Measurements from ENCODE around the gene NOP16. TPM values are rescaled to one million over a fixed set of nuclear protein-coding genes. Genes with fewer than 3 reads are reported as not detected.

Gene NOP16
- total and polyA plus RNA-seq, 9 donors: 8.9 to 27.0 (median 16.3) TPM

DNA sequence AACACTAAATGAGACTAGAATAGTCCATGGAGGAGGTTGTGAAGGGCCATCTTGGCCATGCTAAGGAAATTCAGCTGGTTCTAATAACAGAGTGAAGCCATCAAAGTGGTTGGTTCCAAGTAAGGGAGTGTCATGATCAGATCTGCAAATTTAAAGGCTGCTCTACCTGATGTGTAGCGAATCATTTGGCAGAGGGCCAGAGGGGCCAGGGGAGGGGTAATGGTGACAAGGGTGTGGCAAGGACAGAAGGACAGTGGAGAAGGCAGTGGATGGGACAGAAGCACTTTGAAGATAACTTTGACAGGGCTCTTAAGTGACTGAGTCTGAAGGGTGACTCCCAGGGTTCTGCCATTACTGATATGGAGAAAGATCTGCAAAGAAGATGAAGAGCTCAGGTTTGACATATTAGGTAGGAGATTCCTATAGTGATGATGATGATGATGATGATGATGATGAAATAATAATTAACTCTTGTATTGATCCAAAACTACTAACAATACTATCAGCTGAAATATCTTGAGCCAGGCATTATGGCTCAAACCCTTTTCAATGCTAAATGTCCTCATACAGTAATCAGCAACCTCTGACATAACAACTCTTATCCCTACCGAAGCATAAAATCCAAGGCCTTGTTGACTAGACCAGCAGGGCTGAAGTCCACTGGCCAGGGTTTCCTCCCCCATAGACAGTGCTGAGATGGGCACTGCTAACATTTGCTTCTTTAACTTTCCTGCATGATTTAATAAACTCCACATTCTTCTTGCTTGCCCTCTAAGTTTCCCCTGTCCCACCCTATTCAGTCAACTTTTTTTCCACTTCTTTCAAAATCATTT, 46.9 kb downstream of the NOP16 start:
- 61 to 81% (median 68%) methylated on average over 2 of the region's 2 CpGs for WGBS, 3 donors
- Histone ChIP-seq H3K9me3 (no peaks in the 10 kb centered on the region), H3K4me1 (ENCODE audit: insufficient read depth) (no peaks in the 10 kb centered on the region), H3K4me3 (no peak overlapping the region), H3K27ac (no peak overlapping the region), H3K27me3 (no peaks in the 10 kb centered on the region), H3K36me3 (no peaks in the 10 kb centered on the region)
- TF ChIP-seq POLR2A (IDR thresholded peaks at IDR 0.05): no peak
- intact Hi-C loops (cut with DNase I): no loop called here
- DNase-seq: peak in 1 of 5 donors; percentile 31

DNA sequence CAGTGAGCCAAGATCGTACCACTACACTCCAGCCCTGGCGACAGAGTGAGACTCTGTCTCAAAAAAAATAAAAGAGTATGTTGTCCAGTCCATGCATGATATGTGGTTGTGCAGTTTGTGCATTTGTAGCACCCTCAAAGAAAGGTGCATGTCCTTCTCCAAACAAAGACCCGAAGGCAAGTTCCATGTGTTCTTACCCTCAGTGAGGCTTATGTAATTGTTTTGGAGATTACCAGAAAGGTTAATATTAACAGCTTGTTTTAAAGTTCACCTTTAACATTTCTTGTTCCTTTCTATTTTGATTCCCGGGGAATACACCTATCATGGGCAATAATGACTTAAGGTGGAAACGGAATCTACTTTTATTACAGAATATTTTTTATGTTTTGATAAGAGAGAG, 49.1 kb downstream of the NOP16 start:
- H3K36me3 ChIP-seq: no peaks in the 10 kb centered on the region

GRCh38 chr5:176337913-176338312, 50.5 kb downstream of the NOP16 start:
- TF ChIP-seq POLR2A (IDR thresholded peaks at IDR 0.05) (no peak), EP300 (IDR thresholded peaks at IDR 0.05) (no peak)
- TF ChIP-seq, protein P1, sequence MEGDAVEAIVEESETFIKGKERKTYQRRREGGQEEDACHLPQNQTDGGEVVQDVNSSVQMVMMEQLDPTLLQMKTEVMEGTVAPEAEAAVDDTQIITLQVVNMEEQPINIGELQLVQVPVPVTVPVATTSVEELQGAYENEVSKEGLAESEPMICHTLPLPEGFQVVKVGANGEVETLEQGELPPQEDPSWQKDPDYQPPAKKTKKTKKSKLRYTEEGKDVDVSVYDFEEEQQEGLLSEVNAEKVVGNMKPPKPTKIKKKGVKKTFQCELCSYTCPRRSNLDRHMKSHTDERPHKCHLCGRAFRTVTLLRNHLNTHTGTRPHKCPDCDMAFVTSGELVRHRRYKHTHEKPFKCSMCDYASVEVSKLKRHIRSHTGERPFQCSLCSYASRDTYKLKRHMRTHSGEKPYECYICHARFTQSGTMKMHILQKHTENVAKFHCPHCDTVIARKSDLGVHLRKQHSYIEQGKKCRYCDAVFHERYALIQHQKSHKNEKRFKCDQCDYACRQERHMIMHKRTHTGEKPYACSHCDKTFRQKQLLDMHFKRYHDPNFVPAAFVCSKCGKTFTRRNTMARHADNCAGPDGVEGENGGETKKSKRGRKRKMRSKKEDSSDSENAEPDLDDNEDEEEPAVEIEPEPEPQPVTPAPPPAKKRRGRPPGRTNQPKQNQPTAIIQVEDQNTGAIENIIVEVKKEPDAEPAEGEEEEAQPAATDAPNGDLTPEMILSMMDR (IDR thresholded peaks at IDR 0.05): no peak
- intact Hi-C loops (cut with DNase I): no loop called here
- H3K4me1 ChIP-seq (ENCODE audit: insufficient read depth): no peaks in the 10 kb centered on the region
- H3K27ac ChIP-seq: no peak overlapping the region
- H3K4me3 ChIP-seq: no peak overlapping the region
- 30 to 41% (median 32%) methylated on average over 1 of the region's 1 CpG for WGBS, 3 donors
- no peaks in the 10 kb centered on the region for H3K27me3 ChIP-seq
- no peak for DNase-seq
- H3K9me3 ChIP-seq: no peaks in the 10 kb centered on the region
- no peaks in the 10 kb centered on the region for H3K36me3 ChIP-seq

More for the DNA sequence above, 49.1 kb downstream of the NOP16 start:
- Histone ChIP-seq H3K9me3 (no peaks in the 10 kb centered on the region), H3K4me3 (no peak overlapping the region), H3K27me3 (no peaks in the 10 kb centered on the region), H3K27ac (no peak overlapping the region), H3K4me1 (ENCODE audit: insufficient read depth) (no peaks in the 10 kb centered on the region)
- 80 to 88% (median 83%) methylated on average over 5 of the region's 5 CpGs for WGBS, 3 donors
- TF ChIP-seq POLR2A (IDR thresholded peaks at IDR 0.05): no peak
- TF ChIP-seq EP300 (IDR thresholded peaks at IDR 0.05): no peak
- TF ChIP-seq, protein P1 (IDR thresholded peaks at IDR 0.05): no peak
- no peak for DNase-seq
- intact Hi-C loops (cut with DNase I): no loop called here

DNA sequence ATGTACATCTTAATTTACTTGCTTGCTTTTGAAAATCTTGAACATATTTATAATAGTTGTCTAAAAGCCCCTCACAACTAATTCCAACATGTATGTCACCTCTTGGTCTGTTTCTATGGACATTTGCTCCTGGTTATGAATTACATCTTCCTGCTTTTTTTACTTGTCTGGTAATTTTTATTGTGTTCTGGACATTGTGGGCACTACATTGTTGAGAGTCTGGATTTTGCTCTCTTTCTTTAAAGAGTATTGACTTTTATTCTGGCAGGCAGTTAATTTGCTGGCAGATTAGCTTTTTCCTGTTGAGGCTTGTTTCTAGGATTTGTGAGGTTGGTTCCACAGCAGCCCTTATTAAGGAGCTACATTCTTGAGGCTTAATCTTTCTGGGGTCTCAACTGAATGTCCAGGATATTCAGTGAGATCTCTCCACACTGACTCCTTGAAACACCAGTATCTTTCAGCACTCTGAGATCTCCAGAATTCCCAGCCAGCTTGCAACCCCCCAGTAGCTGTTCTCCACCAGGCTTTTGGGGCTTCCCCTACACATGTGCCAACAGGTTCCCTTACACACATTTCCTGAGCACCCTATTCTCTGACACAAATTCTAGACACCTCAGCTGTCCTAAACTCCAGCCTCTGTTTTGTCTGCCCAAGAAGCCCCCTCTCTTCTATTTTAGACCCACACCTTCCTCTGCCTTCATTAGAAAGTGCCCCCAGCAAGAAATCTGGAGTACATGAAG, 54.2 kb downstream of the NOP16 start:
- no peak for DNase-seq
- no peak overlapping the region for H3K4me3 ChIP-seq
- no peaks in the 10 kb centered on the region for H3K27me3 ChIP-seq
- no peak overlapping the region for H3K27ac ChIP-seq
- TF ChIP-seq, protein P1 (IDR thresholded peaks at IDR 0.05): no peak
- TF ChIP-seq POLR2A (IDR thresholded peaks at IDR 0.05): no peak
- TF ChIP-seq EP300 (IDR thresholded peaks at IDR 0.05): no peak
- no peaks in the 10 kb centered on the region for H3K4me1 ChIP-seq (ENCODE audit: insufficient read depth)
- intact Hi-C loops (cut with DNase I): no loop called here
- no peaks in the 10 kb centered on the region for H3K9me3 ChIP-seq
- no peaks in the 10 kb centered on the region for H3K36me3 ChIP-seq

MicroRNAs encoded within 50 kb of the gene (microRNA counts, 767-probe panel; counts per million panel counts)
- microRNA hsa-miR-1271-5p: 530 counts per million, percentile 78 among the panel's probes with 10 or more counts

Small RNAs within 50 kb of the gene (microRNA-seq; reads per million reads assigned to microRNA genes)
- 8.4 to 33.2 (median 20.5) reads per million in 3 donors for gene MIR1271

Small RNAs within 50 kb of the gene (small RNA-seq; reads per million reads assigned to genes)
- gene MIR1271: 6.5 reads per million, percentile 81 among the genes with 10 or more reads in this experiment

Other genes with a start within 250 kb of the NOP16 start
- gene SIMC1, start 150.2 kb downstream of the NOP16 start, total RNA-seq: 100 to 1,000 TPM in 2 of 7 donors, 10 to 100 TPM in 5; 50.9 to 114 (median 76.3) TPM
- gene SIMC1, start 150.2 kb downstream of the NOP16 start, polyA plus RNA-seq: 100 to 1,000 TPM in 1 of 2 donors, 10 to 100 TPM in 1; 39.0 to 104 TPM
- 100 to 1,000 TPM in 6 of 7 donors, 10 to 100 TPM in 1; 95.3 to 149 (median 116) TPM for gene KIAA1191, start 26.8 kb downstream of the NOP16 start, total RNA-seq
- 100 to 1,000 TPM in 1 of 2 donors, 10 to 100 TPM in 1; 87.5 to 166 TPM for gene KIAA1191, start 26.8 kb downstream of the NOP16 start, polyA plus RNA-seq
- 10 to 100 TPM in 5 of 7 donors, 1 to 10 TPM in 2; 4.0 to 26.7 (median 19.1) TPM for gene ARL10, start 23.1 kb downstream of the NOP16 start, total RNA-seq
- gene ARL10, start 23.1 kb downstream of the NOP16 start, polyA plus RNA-seq: 1 to 10 TPM; 8.4 TPM
- gene HIGD2A, start 153 bp upstream of the NOP16 start, total RNA-seq: 100 to 1,000 TPM in 4 of 7 donors, 10 to 100 TPM in 3; 64.3 to 131 (median 100) TPM
- 100 to 1,000 TPM in 1 of 2 donors, 10 to 100 TPM in 1; 76.6 to 117 TPM for gene HIGD2A, start 153 bp upstream of the NOP16 start, polyA plus RNA-seq
- 100 to 1,000 TPM in 5 of 7 donors, 10 to 100 TPM in 2; 79.7 to 138 (median 115) TPM for gene CLTB, start 27.9 kb upstream of the NOP16 start, total RNA-seq
- 100 to 1,000 TPM in 1 of 2 donors, 10 to 100 TPM in 1; 35.9 to 104 TPM for gene CLTB, start 27.9 kb upstream of the NOP16 start, polyA plus RNA-seq
- gene FAF2, start 59.8 kb upstream of the NOP16 start, total RNA-seq: 10 to 100 TPM; 17.2 to 46.7 (median 34.4) TPM
- 10 to 100 TPM; 18.0 to 41.2 TPM for gene FAF2, start 59.8 kb upstream of the NOP16 start, polyA plus RNA-seq
- 10 to 100 TPM; 16.6 to 44.7 (median 30.8) TPM for gene RNF44, start 148.8 kb upstream of the NOP16 start, total RNA-seq
- gene RNF44, start 148.8 kb upstream of the NOP16 start, polyA plus RNA-seq: 10 to 100 TPM in 1 of 2 donors, 1 to 10 TPM in 1; 9.2 to 23.8 TPM
- 1 to 10 TPM in 1 of 7 donors, under 1 TPM in 1, not detected in 5; 0.20 to 2.0 TPM for gene CDHR2, start 160.7 kb upstream of the NOP16 start, total RNA-seq
- gene CDHR2, start 160.7 kb upstream of the NOP16 start, polyA plus RNA-seq: under 1 TPM in 1 of 2 donors, not detected in 1; 0.10 TPM
- gene GPRIN1, start 221.6 kb upstream of the NOP16 start, total RNA-seq: under 1 TPM; 0.08 to 0.32 (median 0.20) TPM
- gene GPRIN1, start 221.6 kb upstream of the NOP16 start, polyA plus RNA-seq: under 1 TPM; 0.13 to 0.50 TPM
- gene SNCB, start 241.9 kb upstream of the NOP16 start, total RNA-seq: not detected
- under 1 TPM in 1 of 2 donors, not detected in 1; 0.13 TPM for gene SNCB, start 241.9 kb upstream of the NOP16 start, polyA plus RNA-seq
- gene EIF4E1B, start 242.1 kb upstream of the NOP16 start, total RNA-seq: not detected
- under 1 TPM in 1 of 2 donors, not detected in 1; 0.61 TPM for gene EIF4E1B, start 242.1 kb upstream of the NOP16 start, polyA plus RNA-seq

Data from ovary (tissue), 9 donors.